Suprapubic skin (tissue), 4 donors: ENCODE measurements around the gene ITPK1.

Source experiments
- EP300 ChIP-seq: sonication (generic); formaldehyde crosslinking; IDR thresholded peaks from one replicate; pipeline ENCODE4 v1.6.1; 2017; ENCODE audit warnings: antibody characterized with exemption
- POLR2A ChIP-seq, 2 donors: fragments of 450-650 bp; IDR thresholded peaks; one replicate each; pipeline ENCODE4 v1.6.1; 2017; ENCODE audit warnings: antibody characterized with exemption in 2 of 2, mild to moderate bottlenecking in 2 of 2, moderate library complexity in 2 of 2
- POLR2AphosphoS5 ChIP-seq, 3 donors: sonication (generic); formaldehyde crosslinking; IDR thresholded peaks; one replicate each; pipeline ENCODE4 v1.6.1; 2017; ENCODE audit warnings: antibody characterized with exemption in 3 of 3
- TF ChIP-seq, protein P1 (sequence below), 2 donors: fragments of 200-600 bp in 1 of 2; fragments of 450-650 bp in 1 of 2; sonication (generic) in 1 of 2; IDR thresholded peaks; one replicate each; pipeline ENCODE4 v1.5.1; 2016 to 2019; ENCODE audit warnings: antibody characterized with exemption in 2 of 2, mild to moderate bottlenecking in 1 of 2, moderate library complexity in 1 of 2

DNA sequence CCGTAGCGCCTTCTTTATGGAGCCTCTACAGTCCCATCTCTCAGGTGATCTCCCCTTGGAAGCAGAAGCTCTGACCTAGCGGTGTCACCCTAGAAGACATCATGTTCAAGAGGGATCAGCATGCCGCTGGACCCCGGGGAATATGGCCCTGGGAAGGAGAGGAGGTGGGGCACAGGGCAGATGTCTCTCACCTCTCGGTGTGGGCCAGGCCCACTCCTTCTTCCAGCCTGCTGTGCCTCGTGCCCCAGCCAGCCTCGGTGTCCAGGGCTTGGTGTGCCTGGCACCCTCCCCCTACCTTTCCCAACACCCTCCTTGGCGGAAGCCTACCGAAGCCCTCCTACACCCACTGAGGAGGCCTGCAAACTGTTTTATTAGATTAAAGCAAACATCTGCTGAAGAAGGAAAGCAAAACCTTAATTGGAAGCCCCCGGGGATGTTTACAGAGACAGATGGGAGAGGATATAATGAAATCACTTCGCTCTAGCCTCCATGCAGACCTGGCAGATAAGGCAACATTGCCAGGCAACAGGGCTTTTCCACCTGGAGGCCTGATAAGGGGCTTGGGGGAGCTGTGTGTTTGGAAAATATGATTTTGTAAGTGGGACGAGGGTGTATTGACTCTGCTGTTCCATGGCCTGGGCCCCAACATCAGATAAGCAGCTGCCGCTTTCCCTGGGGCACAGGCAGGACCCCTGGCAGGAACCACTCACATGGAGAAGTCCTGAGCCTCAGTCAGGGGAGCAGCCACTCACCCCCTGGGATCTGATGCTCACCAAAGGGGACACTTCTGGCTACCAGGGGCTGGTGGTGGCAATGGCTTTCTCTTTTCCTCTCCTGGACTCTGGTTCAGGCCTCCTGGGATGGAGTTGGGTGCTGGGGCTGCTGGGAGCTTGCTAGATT lies 198.4 kb downstream of the ITPK1 start:
- TF ChIP-seq, protein P1, sequence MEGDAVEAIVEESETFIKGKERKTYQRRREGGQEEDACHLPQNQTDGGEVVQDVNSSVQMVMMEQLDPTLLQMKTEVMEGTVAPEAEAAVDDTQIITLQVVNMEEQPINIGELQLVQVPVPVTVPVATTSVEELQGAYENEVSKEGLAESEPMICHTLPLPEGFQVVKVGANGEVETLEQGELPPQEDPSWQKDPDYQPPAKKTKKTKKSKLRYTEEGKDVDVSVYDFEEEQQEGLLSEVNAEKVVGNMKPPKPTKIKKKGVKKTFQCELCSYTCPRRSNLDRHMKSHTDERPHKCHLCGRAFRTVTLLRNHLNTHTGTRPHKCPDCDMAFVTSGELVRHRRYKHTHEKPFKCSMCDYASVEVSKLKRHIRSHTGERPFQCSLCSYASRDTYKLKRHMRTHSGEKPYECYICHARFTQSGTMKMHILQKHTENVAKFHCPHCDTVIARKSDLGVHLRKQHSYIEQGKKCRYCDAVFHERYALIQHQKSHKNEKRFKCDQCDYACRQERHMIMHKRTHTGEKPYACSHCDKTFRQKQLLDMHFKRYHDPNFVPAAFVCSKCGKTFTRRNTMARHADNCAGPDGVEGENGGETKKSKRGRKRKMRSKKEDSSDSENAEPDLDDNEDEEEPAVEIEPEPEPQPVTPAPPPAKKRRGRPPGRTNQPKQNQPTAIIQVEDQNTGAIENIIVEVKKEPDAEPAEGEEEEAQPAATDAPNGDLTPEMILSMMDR (IDR thresholded peaks at IDR 0.05) = no peak
- TF ChIP-seq POLR2A (IDR thresholded peaks at IDR 0.05) = no peak
- no peak for TF ChIP-seq EP300
- TF ChIP-seq POLR2AphosphoS5 (IDR thresholded peaks at IDR 0.05) = no peak
